ENCODE measurements around the gene HADHA.
"Not testable (repeated sequence)": the region's sequence is repeated elsewhere in the genome, so short reads cannot be mapped to it uniquely, and the experiment has no call there.

HADHA gene

DNA sequence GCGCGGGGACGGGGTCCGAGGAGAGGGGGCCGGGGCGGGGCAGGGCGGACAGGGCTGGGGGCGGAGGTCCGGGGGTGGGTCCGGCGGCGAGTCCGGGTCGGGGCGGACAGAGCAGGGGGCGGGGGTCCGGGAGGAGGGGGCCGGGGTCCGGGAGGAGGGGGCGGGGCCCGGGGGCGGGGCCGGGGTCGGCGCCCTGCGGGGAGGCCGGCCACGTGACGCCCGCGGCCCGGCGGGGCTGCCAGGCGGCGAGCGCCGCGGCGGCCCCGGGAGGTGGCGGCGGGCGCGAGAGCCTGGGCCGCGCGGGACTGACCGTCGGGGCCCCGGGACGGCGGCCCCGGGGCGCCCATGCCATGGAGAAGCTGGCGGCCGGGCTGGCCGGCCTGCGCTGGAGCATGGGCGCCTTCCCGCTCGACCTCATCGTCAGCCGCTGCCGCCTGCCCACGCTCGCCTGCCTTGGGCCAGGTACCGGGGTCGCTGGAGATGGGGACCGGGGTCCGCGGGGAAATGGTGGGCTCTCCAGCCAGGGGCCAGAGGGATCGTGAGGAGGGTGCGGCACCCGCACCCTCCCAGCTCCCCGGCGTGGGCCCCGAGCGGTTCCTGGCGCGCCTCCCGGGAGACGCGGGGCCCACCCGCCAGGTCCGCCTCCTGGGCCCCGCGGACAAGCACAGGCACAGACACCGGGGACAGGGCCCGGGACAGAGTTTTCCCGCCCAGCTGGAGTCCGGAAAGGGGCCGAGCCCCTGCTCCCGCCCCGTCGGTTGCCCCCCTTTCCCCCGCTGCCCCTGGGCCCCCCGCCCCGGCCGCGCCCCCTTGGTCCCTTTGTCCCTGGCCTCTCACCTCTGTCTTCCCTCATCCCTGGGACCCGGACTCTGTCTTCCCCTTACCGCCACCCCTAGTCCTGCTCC lies 71.3 kb downstream of the HADHA start, which contains the start of gene GAREM2:
GAREM2 (plus strand) TSS at position 218 of the 905 bp plus-strand sequence; CDS start at position 351, 133 bp downstream.
- DNase-seq, result no peak

DNA sequence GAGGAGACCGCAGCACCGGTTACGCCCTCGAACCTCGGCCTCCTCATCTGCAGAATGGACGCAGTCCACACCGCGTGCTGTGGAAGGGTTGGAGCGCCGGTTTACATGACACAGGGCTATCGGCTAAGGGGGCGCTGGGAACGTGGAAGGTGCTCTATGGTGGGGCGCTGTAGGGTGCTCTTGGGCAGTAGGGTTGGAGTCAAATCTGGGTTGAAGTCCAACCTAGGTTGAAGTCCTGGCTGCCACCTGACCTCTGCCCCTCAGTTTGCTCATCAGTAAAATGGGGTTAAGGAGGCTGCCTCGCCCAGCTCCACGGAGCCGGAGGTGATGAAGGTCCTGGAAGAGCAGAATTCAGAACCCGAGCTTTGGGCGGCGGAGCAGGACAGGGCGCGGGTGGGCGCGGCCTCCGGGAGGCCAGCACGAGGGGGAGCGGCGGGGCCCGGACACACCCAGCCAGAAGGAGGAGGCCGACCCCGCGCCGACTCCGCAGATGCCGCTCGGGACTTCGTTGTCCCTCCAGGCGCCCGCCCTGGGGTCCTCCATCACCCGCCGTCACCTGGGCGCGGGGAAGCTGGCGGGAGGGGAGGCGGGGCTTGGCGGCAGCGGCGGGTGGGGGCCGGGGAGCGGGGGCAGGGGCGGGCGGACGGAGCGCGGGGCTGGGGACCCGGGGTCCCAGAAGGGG lies 72.1 kb downstream of the HADHA start:
- no peak for DNase-seq

DNA sequence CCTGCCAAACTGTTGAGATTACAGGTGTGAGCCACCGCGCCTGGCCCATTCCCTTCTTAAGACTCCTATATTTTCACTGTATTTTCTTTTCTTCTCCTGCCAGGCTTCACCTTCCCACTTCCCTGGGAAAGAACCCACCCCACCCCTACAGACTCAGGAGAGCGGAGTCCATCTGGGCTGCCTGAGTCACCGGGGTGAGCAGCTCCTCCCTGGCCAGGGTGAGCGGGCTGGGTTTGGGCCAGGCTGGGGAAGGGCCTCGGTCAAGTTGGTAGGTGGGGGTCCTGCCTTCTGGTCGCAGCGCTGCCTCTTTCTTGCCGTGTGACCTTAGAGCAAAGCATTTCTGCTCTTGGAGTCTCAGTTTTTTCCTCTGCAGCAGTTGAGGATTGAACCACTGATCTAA lies 73.6 kb downstream of the HADHA start:
- DNase-seq, result no peak

DNA sequence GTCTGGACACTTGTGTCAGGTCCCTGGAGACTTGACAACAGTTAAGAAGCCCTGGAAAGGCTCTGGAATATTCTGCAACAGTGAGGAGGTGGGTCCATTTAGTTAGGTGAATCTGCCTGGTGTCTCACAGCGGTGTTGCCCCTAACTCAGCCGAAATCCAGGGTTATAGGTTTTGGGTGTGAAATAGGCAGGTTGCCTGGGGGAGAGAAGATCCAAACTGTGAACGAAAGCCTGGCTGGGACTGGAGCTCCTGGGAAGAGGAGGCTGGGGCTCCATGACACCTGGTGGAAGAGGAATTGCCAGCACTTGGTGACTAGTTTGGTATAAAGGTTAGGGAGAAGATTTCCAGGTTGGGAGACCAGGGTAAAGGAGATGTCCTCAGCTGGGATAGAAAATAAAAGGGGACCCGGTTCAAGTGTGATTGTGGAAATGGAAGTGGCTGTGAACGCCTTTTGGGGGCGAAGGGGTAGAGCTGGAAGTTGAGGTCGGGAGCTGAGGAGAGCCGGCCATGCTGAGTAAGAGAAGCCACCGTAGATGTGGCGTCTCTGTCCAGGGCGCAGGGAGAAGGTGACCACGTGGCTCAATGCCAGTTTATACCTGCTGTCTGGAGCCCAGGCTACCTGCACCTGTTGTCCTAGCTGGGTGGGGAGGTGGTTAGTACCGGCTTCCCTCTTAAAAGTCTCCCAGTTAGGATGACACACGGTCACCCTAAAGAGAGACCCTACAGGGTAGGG lies 74.6 kb downstream of the HADHA start:
- no peak for DNase-seq

DNA sequence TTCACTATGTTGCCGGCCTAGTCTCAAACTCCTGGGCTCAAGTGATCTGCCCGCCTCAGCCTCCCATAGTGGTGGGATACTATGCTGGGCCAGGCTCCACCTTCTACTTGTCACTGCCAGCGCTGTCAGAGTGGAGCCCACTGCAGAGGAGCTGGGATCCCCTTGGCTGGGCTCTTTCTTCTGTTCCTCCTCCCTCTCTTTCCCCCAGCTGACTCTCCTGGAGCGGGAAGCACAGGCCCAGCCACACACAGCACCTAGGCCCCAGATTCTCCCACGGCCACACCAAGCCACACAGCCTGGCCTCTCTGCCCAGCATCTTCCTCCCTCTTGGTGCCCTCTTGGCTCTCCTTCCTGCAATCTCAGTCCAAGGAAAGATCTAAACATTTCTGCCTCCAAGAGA lies 75.2 kb downstream of the HADHA start:
- DNase-seq, result no peak

DNA sequence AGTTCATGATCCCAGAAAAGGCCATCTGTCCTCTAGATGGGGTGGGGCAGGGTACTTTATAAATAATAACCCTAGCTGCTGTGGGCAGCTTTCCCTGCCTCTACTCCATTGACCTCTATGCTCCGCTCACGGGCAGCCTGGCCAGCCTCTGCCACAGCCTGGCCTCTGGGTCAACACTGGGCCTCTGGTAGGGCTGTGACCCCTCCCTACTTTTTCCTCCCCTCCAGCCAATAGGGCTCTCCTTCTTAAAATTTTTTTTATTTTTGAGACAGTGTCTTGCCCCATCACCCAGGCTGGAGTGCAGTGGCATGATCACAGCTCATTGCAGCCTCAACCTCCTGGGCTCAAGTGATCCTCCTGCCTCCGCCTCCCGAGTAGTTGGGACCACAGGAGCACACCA lies 75.6 kb downstream of the HADHA start:
- no peak for DNase-seq

DNA sequence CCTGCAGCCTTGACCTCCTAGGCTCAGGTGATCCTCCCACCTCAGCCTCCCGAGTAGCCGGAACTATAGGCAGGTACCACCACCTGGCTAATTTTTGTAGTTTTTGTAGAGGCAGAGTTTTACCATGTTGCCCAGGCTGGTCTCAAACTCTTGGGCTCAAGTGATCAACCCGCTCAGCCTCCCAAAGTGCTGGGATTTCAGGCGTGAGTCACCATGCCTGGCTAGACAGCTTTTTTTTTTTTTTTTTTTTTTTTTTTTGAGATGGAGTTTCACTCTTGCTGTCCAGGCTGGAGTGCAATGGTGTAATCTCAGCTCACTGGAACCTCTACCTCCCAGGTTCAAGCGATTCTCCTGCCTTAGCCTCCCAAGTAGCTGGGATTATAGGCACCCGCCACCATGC lies 77.9 kb downstream of the HADHA start:
- DNase-seq, result not testable (repeated sequence)

DNA sequence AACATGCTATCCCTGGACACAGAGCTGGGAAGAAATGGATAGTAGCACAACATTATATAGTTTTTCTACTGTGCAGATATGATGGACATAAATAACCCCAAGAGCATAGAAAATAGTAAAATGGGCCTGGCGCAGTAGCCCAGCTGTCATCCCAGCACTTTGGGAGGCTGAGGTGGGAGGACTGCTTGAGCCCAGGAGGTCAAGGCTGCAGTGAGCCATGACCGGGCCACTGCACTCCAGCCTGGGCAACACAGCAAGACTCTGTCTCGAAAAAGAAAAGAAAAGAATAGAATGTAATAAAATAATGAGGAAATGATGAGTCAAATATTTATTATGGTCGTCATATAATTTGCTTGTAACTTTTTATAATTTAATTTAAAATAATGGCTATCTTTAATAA lies 79.0 kb downstream of the HADHA start:
- no peak for DNase-seq

DNA sequence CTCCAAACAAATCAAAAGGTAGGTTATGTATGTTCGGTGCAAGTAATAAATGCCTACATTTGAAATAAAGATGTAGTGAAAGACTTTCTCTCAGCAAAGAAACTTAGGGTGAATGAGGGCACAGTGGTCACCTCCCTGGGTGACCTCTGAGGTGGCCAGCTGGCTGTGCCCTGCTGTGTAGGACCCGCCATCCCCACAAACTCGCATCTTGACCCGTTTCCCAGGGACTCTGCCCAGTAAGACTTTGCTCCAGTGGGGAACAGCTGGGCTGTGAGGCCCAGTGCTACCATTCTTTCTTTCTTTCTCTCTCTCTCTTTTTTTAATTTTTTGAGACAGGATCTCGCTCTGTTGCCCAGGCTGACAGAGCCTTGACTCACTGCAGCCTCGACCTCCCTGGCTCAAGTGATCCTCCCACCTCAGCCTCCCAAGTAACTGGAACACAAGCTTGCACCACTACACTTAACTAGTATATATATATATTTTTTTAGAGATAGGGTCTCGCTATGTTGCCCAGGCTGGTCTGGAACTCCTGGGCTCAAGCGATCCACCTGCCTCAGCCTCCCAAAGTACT lies 79.7 kb downstream of the HADHA start:
- no peak for DNase-seq

DNA sequence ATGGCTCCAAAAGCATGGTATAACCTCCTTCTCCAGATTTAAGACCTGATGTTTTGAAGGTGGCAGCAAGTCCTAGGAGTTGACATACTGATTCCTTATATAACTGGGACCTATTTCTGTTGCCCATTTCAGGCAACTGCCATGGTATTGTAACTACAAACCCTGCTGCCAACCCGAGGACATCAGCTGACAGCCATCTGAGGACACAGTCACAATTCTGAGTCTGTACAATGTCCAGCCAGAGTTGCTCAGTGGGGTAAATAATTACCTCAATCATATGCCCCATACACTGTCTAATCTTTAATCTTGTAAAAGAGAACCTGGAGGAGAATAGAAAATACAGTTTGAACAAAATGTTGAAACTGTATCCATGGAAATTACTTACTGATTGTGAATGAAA lies 80.2 kb downstream of the HADHA start:
- DNase-seq, result no peak

DNA sequence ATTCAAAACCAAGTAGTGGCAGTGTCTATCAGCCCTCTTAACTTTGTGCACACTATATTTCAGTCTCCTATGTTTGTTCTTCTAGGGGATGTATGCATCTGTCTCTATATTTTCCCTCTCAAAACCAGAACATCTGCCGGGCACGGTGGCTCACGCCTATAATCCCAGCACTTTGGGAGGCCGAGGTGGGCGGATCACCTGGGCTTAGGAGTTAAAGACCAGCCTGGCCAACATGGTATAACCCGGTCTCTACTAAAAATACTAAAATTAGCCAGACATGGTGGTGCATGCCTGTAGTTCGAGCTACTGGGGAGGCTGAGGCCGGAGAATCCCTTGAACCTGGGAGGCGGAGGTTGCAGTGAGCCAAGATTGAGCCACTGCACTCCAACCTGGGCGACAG lies 81.5 kb downstream of the HADHA start:
- no peak for DNase-seq

DNA sequence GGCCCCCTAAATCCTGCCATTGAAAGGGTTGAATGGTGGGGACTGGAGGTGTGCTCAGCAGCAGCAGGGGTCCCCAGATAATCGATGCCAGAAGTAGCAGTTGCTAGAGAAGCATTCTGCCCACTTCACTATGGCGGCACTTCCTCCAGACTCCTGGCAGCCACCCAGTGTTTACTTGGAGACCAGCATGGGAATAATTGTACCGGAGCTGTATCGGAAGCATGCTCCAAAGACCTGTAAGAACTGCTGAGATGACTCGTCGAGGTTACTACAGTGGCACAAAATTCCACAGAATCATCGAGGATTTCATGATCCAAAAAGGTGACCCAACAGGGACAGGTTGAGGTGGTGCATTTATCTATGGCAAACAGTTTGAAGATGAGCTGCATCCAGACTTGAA lies 82.5 kb downstream of the HADHA start:
- no peak for DNase-seq

DNA sequence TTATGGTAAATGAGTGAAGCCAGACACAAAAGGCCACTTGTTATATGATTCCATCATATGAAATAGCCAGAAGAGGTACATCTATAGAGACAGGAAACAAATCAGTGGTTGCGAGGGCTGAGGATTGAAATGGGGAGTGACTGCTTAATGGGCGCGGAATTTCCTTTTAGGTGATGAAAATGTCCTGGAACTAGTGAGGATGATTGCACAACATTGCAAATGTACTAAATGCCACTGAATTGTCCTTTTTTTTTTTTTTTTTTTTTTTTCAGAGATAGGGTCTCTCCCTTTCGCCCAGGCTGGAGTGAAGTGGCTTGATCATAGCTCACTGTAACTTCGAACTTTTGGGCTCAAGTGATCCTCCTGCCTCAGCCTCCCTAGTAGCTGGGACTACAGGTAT lies 86.9 kb downstream of the HADHA start:
- no peak for DNase-seq

DNA sequence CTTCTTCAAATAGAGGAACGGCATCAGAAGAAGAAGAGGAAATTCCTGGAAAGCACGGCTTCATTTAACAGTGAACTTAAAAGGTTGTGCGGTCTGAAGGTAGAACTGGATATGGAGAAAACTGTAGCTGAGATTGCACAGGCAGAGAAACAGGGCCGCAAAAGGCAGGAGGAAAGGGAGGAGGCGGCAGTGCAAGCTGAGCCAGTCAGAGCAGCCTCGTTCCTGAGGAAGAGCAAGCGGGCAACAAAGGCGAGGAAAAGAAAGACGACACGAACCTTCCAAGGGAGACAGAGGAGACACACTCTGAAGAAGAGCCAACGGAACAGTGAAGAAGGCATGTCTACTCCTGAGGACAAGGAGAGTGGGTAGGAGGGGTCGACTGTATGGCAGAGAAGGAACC lies 94.2 kb downstream of the HADHA start:
- no peak for DNase-seq

DNA sequence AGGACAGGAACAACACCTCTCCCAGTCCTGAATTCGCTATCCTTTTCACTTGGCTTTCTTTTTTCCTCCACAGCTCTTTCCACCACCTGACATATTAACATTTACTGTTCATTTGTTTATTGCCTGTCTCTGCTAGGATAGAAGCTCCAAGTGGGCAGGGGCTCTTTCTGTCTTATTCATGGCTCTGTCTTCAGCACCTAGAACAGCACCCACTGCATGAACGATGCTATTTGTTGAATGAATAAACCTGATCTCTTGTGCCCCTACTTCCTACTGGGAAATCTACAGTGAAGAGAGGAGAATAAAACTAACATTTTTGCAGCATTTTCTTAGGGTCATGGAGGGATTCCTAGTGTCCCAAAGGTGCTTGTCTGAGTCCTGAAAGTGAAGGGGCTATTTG lies 95.9 kb downstream of the HADHA start:
- DNase-seq, result no peak

DNA sequence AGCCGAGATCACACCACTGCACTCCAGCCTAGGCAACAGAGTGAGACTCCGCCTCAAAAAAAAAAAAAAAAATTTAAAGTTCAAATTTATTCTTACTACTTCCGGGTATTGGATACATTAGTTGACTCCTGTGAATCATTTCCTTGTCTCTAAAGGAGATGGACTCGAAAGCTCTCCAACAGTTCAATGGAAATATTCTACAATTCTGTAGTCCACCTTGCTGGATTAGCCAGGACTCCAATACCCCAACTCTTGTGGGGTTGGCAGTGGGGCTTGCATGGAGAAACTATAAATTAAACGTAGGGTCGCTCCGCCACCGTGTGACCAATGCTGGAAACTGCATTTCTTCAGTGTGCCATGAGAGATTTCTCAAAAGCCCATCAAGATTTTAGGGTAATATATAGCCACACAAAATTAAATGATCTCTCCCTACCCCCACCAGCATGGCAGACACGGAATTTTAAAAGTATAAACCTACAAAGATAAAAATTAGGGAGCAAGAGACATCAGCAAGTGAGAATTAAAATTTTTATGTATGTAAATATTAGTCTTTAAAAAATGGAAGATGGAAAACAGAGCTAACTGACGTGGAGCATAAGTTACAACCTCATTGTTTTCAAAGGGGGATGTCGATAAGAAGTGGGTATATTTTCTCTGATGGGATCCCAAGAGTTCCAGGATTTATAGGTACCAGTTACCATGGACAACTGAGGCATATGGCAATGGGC lies 99.3 kb downstream of the HADHA start:
- DNase-seq, result peak; percentile 32

DNA sequence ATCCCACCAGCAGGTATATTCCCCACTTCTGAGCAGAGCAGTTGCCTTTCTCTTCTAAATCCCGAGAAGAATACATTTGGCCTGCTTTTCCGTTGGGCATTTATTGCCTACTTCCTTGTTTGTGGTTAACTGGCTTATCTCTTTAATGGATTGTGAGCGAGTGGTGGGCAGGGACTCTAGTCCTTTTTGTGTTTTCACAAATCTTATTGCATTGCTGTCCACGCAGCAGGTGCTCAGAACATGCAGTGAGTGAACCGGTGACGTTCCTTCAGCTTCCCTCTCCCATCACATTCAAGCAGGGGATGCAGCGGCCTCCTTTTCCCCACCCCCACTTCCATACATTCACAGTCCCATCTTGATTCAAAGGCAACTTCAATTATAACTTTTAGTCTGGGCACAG lies 100.4 kb downstream of the HADHA start:
- no peak for DNase-seq

DNA sequence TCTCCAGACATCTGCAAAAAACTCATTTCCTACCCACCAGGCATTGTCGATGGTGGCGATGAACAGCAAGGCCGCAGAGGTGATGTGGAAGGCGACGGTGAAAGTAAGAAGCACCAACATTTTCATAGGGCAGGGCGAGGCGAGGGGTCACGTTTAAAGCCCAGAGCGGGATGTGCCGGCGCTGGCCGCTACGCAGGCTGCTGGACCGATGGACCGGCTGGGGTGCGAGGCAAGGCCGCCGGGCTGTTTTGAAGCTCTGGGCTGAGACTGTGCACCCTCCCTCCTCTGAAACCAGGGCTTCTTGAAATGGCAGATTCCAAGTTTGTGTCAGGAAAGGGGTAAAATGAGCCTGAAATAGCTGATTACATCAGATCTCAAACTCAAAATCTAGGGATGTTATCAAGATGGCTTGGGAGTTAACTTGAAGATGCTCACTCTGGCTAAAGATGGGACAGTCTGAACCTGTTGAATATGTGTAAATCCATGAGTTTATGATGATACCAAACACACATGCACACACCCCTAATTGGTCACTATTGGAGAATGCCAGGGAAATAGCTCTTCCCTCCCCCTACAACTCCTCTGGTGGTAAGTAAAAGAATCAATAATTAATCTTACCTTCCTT lies 103.2 kb downstream of the HADHA start:
- no peak for DNase-seq

All from GDM1 (cell line).